ENCODE data around the gene HOATZ. TPM values are rescaled to one million over a fixed set of nuclear protein-coding genes. Genes with fewer than 3 reads are reported as not detected.

The HOATZ gene
- not detected for total RNA-seq

GRCh38 chr11:111514216-111515031, at the start of gene HOATZ:
Gene HOATZ (plus strand): TSS chr11:111514778. CDS start chr11:111514785, 7 bp downstream.
- DNase-seq (ENCODE audit: low spot score) (no peak), ATAC-seq (ENCODE audit: low FRiP score) (no peak)
- no peak for TF ChIP-seq CTCF (IDR thresholded peaks at IDR 0.05)

- no peak for ATAC-seq (ENCODE audit: low FRiP score)
- no peak for TF ChIP-seq CTCF (IDR thresholded peaks at IDR 0.05)
- DNase-seq (ENCODE audit: low spot score) = no peak
These were observed 49.2 kb upstream of the HOATZ start for GRCh38 chr11:111465400-111465799.

- DNase-seq (ENCODE audit: low spot score) (no peak), ATAC-seq (ENCODE audit: low FRiP score) (no peak)
- no peak for TF ChIP-seq CTCF (IDR thresholded peaks at IDR 0.05)
These were observed 48.0 kb upstream of the HOATZ start for GRCh38 chr11:111466615-111467014.

- TF ChIP-seq CTCF (IDR thresholded peaks at IDR 0.05) = no peak
- DNase-seq (ENCODE audit: low spot score) (no peak), ATAC-seq (ENCODE audit: low FRiP score) (no peak)
These were observed 45.4 kb upstream of the HOATZ start for GRCh38 chr11:111469200-111469599.

- ATAC-seq (ENCODE audit: low FRiP score) (no peak), DNase-seq (ENCODE audit: low spot score) (no peak)
- TF ChIP-seq CTCF (IDR thresholded peaks at IDR 0.05) = no peak
These were observed 42.4 kb upstream of the HOATZ start for GRCh38 chr11:111472228-111472627.

- ATAC-seq (ENCODE audit: low FRiP score) (no peak), DNase-seq (ENCODE audit: low spot score) (no peak)
- no peak for TF ChIP-seq CTCF (IDR thresholded peaks at IDR 0.05)
These were observed 40.1 kb upstream of the HOATZ start for GRCh38 chr11:111474432-111474831.

- ATAC-seq (ENCODE audit: low FRiP score) = no peak
- DNase-seq (ENCODE audit: low spot score) = no peak
- no peak for TF ChIP-seq CTCF (IDR thresholded peaks at IDR 0.05)
These were observed 38.2 kb upstream of the HOATZ start for GRCh38 chr11:111476366-111476765.

Data from omental fat pad (tissue), 4 donors.